Measurements from ENCODE around the gene GCAT. TPM values are rescaled to one million over a fixed set of nuclear protein-coding genes. Genes with fewer than 3 reads are reported as not detected.

The GCAT gene
- total and polyA plus RNA-seq, 9 of the 15 experiments (the other 6 are each of a cell fraction or from before 2014, with no cell fraction given) = 1.9 to 69.9 (median 26.4) TPM

DNA sequence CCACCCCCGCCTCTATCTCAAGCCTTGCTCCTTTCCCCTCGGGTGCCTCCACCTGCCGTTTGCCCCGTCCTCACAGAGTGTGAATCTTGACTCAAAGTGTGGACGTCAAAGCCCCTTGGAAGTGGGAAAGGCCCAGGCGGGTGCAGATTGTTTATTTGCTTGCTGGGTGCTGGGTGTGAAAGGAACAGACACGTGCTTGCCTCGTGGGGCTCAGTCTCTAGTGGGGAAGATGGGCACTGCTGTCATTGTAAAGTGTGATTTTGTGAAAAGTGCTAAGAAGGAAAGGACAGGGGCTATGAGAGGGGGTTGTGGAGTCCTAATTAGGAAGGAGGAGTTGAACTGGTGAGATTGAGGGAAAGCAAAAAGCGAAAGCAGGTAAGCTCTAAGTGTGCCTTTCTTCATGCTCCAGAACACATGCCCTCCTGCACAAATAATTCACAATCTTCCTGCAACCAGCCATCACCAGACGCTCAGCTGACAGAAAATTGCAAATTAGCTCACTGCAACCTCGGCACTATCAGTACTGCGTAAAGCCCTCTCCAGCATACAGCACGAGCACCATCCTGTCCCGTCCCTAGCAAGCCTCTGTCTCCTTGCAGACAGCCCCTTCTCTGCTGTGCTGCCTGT lies 9.7 kb upstream of the GCAT start:
- Histone ChIP-seq H3K36me3 (ENCODE audit: control insufficient read depth, insufficient read depth, low read length) (no peaks in the 10 kb centered on the region), H3K27ac (ENCODE audit: extremely low read depth, low read depth, low read length) (no peak overlapping the region), H2AFZ (ENCODE audit: low read depth, low read length) (peak overlapping the region; percentile 81), H3K27me3 (ENCODE audit: control insufficient read depth in 2 of 2, insufficient read depth in 2 of 2, low read length in 2 of 2) (no peaks in the 10 kb centered on the region), H3K4me3 (no peak overlapping the region), H3K4me2 (ENCODE audit: insufficient read depth, low read length) (no peak overlapping the region), H4K20me1 (replicated peaks; ENCODE audit: control insufficient read depth, insufficient read depth, low read length) (no peaks in the 10 kb centered on the region), H3K79me2 (ENCODE audit: control insufficient read depth, insufficient read depth, low read length) (no peaks in the 10 kb centered on the region), H3K9me1 (ENCODE audit: control insufficient read depth, insufficient read depth, low read length) (no peaks in the 10 kb centered on the region), H3K9me3 (replicated peaks; ENCODE audit: control insufficient read depth, insufficient read depth, low read depth, low read length) (no peaks in the 10 kb centered on the region), H3K9ac (ENCODE audit: insufficient read depth in 1 of 2, low read depth in 2 of 2, low read length in 2 of 2) (peak overlapping the region in 1 of 2 experiments; percentile 7; a peak in 1 of 4 replicates), H3K4me1 (replicated peaks in 1 of 2; ENCODE audit: control insufficient read depth in 2 of 2, insufficient read depth in 2 of 2, low read length in 2 of 2) (peaks cover 3 to 20% of the 10 kb centered on the region in 2 experiments; a peak in 4 of 5 replicates)
- ChIA-PET CTCF (ENCODE audit: low intra/inter-chr PET ratio) (no interaction called here), POLR2A (no interaction called here)
- 57% methylated on average over 12 of the region's 14 CpGs for WGBS (ENCODE audit: insufficient coverage, low coverage, missing lambda C conversion rate)
- in situ Hi-C loops (cut with MboI) = no loop called here
- BruUV-seq (replicated peaks) = no TSS peak
- ATAC-seq (no peak), DNase-seq (ENCODE audit: extremely low read depth in 1 of 4, low spot score in 3 of 4) (no peak), FAIRE-seq (no peak)
- intact Hi-C loops (cut with micrococcal nuclease) = no loop called here
- TF ChIP-seq, protein P1, sequence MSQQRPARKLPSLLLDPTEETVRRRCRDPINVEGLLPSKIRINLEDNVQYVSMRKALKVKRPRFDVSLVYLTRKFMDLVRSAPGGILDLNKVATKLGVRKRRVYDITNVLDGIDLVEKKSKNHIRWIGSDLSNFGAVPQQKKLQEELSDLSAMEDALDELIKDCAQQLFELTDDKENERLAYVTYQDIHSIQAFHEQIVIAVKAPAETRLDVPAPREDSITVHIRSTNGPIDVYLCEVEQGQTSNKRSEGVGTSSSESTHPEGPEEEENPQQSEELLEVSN (IDR thresholded peaks at IDR 0.05; ENCODE audit: borderline replicate concordance in 1 of 2, extremely low read depth in 1 of 2, insufficient read depth in 1 of 2, insufficient read length in 1 of 2, low read depth in 1 of 2, low read length in 1 of 2, poor library complexity in 1 of 2, severe bottlenecking in 1 of 2) = peak; percentile 34 to 84
- no peak for TF ChIP-seq RBBP5 (IDR thresholded peaks at IDR 0.05; ENCODE audit: borderline replicate concordance, insufficient read depth, low read length, poor library complexity, severe bottlenecking)
- no peak for TF ChIP-seq TEAD2 (tag; IDR thresholded peaks at IDR 0.05)
- TF ChIP-seq, protein P2, sequence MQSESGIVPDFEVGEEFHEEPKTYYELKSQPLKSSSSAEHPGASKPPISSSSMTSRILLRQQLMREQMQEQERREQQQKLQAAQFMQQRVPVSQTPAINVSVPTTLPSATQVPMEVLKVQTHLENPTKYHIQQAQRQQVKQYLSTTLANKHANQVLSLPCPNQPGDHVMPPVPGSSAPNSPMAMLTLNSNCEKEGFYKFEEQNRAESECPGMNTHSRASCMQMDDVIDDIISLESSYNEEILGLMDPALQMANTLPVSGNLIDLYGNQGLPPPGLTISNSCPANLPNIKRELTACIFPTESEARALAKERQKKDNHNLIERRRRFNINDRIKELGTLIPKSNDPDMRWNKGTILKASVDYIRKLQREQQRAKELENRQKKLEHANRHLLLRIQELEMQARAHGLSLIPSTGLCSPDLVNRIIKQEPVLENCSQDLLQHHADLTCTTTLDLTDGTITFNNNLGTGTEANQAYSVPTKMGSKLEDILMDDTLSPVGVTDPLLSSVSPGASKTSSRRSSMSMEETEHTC (IDR thresholded peaks at IDR 0.05) = no peak
- TF ChIP-seq, protein P3, sequence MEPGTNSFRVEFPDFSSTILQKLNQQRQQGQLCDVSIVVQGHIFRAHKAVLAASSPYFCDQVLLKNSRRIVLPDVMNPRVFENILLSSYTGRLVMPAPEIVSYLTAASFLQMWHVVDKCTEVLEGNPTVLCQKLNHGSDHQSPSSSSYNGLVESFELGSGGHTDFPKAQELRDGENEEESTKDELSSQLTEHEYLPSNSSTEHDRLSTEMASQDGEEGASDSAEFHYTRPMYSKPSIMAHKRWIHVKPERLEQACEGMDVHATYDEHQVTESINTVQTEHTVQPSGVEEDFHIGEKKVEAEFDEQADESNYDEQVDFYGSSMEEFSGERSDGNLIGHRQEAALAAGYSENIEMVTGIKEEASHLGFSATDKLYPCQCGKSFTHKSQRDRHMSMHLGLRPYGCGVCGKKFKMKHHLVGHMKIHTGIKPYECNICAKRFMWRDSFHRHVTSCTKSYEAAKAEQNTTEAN (CRISPR knock-in tag; IDR thresholded peaks at IDR 0.05) = no peak
- peak; percentile 86 for TF ChIP-seq L3MBTL2 (IDR thresholded peaks at IDR 0.05)
- TF ChIP-seq NR2C1 (IDR thresholded peaks at IDR 0.05) = no peak
- TF ChIP-seq NR2C1 (tag; IDR thresholded peaks at IDR 0.05) = no peak
